RWPE1 (cell line): ENCODE results near the gene ADAMTS14.
"Not testable (repeated sequence)": the region's sequence is repeated elsewhere in the genome, so short reads cannot be mapped to it uniquely, and the experiment has no call there.

ENCODE experiments used
- CTCF ChIA-PET: fragments of 350-600 bp; sonication (Branson Sonifier 250); formaldehyde crosslinking; extraction: SDS; loops from one replicate; lab custom pipeline; 2021; lab: Yijun Ruan, JAX
- POLR2A ChIA-PET: fragments of 400-600 bp; formaldehyde crosslinking; extraction: SDS; loops from one replicate; lab custom pipeline; 2020; ENCODE audit warnings: antibody characterized with exemption; ENCODE audit not compliant: low non-redundant PET; lab: Yijun Ruan, JAX
- DNase-seq: peaks from one replicate; pipeline ENCODE4 v3.0.0; 2012; ENCODE audit warnings: low spot score
- H3K27ac ChIP-seq: fragments of 450-650 bp; 2 replicates; pipeline ENCODE4 v1.5.1; 2017
- TF ChIP-seq, protein P1 (sequence below): fragments of 450-650 bp; conservative IDR thresholded peaks from 2 replicates; pipeline ENCODE4 v1.5.1; 2017; ENCODE audit warnings: low read depth, mild to moderate bottlenecking

Gene ADAMTS14

DNA sequence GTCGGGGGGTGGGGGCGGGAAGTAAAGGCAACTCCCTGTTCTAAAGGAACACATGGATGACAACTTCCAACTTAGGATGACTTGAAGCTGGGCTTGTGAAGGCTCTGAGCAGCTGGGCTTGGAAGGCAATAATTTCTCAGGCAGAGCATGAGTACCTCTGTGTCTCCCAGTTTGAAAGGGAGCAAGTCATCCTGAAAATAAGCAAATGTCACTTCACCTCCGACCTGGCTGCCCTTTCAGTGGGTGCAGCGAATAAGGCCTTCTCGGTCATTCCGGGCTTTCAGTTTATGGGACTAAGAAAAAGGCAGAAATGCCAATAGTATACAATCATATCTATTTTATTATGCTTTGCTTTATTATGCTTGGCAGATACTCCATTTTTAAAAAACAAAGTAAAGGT lies 15.3 kb upstream of the ADAMTS14 start:
- no peak overlapping the region; the same call in 1 of the 2 replicates for H3K27ac ChIP-seq
- CTCF ChIA-PET = interaction anchor here (0.6 kb wide), 1 partner anchor 18 kb away, joined by 4 read pairs; no protein-coding TSS in a partner anchor
- POLR2A ChIA-PET = no interaction called here
- DNase-seq = no peak
- TF ChIP-seq, protein P1, sequence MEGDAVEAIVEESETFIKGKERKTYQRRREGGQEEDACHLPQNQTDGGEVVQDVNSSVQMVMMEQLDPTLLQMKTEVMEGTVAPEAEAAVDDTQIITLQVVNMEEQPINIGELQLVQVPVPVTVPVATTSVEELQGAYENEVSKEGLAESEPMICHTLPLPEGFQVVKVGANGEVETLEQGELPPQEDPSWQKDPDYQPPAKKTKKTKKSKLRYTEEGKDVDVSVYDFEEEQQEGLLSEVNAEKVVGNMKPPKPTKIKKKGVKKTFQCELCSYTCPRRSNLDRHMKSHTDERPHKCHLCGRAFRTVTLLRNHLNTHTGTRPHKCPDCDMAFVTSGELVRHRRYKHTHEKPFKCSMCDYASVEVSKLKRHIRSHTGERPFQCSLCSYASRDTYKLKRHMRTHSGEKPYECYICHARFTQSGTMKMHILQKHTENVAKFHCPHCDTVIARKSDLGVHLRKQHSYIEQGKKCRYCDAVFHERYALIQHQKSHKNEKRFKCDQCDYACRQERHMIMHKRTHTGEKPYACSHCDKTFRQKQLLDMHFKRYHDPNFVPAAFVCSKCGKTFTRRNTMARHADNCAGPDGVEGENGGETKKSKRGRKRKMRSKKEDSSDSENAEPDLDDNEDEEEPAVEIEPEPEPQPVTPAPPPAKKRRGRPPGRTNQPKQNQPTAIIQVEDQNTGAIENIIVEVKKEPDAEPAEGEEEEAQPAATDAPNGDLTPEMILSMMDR = no peak

DNA sequence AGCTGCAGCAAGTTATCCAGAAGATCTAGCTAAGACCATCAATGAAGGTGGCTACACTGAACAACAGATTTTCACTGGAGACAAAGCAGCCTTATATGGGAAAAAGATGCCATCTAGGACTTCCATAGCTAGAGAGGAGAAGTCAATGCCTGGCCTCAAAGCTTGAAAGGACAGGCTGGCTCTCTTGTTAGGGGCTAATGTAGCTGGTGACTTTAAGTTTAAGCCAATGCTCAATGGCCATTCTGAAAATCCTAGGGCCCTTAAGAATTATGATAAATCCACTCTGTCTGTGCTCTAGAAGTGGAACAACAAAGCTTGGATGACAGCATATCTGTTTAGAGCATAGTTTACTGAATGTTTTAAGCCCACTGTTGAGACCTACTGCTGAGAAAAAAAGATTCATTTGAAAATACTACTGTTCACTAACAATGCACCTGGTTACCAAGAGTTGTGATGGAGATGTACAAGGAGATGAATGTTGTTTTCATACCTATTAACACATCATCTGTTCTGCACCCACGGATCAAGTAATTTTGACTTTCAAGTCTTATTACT lies 13.6 kb upstream of the ADAMTS14 start:
- no peak for DNase-seq
- POLR2A ChIA-PET = no interaction called here
- CTCF ChIA-PET = no interaction called here
- H3K27ac ChIP-seq = no peak overlapping the region
- TF ChIP-seq, protein P1 = no peak

DNA sequence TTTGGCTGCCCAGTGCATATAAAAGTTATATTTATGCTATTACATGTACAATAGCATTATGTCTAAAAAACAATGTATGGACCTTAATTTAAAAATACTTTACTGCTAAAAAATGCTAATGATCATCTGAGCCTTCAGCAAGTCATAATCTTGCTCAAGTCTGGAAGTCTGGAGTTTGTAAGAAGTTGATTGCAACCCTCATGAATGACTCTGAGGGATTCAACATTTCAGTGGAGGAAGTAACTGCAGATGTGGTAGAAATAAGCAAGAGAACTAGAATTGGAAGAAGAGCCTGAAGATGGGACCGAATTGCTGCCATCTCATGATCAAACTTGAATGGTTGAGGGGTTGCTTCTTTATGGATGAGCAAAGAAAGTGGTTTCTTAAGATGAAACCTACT lies 13.0 kb upstream of the ADAMTS14 start:
- POLR2A ChIA-PET = no interaction called here
- TF ChIP-seq, protein P1 = no peak
- no peak overlapping the region for H3K27ac ChIP-seq
- CTCF ChIA-PET = no interaction called here
- DNase-seq = no peak

DNA sequence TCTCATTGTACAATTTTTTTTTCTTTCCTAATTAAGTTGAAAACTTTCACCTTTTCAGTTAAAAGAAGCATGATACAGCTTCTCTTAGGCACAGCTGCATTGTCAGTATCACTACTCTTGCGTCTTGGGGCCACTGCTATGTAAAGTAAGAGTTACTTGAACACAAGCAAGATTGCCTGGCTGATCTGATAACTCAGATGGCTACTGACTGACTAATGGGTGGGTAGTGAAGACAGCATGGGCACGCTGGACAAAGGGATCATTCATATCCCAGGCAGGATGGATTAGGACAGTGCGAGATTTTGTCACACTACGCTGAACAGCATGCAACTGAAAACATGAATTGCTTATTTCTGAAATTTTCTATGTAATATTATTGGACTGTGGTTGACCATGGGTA lies 11.6 kb upstream of the ADAMTS14 start:
- no peak overlapping the region for H3K27ac ChIP-seq
- TF ChIP-seq, protein P1 = no peak
- ChIA-PET CTCF (interaction anchor here (0.6 kb wide), 1 partner anchor 424 kb away, joined by 3 read pairs; no protein-coding TSS in a partner anchor), POLR2A (no interaction called here)
- DNase-seq = no peak

DNA sequence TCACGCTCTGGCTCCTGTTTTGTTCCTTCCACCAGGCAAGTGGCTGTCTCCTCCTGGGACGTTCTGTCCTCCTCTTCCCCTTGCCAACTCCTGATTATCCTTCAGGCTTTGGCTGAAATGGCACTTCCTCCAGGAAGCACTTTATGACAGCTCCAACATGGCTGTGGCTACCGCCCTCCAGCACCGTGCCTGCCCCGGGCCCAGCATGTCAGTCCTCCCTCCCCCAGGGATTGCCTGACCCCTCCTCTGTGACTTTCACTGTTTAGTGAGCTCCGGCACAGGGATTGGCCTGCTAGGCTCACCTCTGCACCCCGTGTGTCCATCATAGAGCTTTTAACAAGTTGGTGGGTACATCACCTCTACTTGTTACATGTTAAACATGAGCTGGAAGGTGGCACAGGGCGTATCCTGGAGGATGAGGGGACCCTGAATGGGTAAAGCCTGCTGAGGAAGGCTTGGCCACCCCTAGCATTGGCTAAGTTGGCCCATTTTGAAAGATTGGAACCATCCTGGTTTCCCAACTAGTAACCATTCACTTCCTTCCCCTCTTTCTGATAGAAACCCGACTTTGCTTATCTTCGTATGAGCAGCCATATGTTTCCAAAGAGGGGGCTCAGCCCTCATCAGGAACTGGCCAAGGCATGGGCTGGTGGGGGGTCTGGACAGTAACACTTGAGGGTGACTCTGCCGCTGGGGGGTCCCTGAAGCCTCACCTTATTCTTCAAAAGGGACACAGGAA lies 10.5 kb upstream of the ADAMTS14 start:
- TF ChIP-seq, protein P1 = no peak
- ChIA-PET POLR2A (no interaction called here), CTCF (interaction anchor here (0.6 kb wide), 1 partner anchor 425 kb away, joined by 3 read pairs; no protein-coding TSS in a partner anchor)
- no peak overlapping the region for H3K27ac ChIP-seq
- DNase-seq = no peak

DNA sequence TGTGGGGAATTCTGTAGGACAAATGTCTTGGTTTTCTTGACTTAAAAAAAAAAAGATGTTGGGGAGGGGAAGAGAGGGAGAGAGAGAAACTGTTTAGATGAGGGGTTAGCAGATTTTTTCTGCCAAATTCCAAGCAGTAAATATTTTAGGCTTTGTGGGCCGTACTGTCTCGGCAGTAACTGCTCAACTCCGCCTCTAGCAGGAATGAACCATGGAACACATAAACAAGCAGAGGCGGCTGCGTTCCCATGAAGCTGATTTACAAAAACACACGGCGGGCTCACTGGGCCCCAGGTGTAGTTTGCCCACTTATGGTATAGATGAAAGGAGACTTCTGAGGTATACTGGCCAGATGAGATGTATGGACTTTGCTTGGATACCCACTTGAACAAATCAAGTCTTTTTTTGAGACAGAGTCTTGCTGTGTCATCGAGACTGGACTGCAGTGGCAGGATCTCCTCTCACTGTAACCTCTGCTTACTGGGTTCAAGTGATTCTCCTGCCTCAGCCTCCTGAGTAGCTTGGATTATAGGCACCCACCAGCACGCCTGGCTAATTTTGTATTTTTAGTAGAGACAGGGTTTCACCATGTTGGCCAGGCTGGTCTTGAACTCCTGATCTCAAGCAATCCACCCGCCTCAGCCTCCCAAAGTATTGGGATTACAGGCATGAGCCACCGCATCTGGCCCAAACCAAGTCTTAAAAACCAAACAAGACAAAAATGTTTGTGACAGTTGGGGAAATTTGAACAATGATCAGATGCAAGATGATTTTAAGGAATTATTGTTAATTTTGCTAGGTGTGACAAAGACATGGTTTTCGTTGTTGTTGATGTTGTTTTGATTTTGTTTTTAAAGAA lies 9.7 kb upstream of the ADAMTS14 start:
- H3K27ac ChIP-seq = no peak overlapping the region
- DNase-seq = no peak
- ChIA-PET CTCF (no interaction called here), POLR2A (no interaction called here)
- TF ChIP-seq, protein P1 = no peak

DNA sequence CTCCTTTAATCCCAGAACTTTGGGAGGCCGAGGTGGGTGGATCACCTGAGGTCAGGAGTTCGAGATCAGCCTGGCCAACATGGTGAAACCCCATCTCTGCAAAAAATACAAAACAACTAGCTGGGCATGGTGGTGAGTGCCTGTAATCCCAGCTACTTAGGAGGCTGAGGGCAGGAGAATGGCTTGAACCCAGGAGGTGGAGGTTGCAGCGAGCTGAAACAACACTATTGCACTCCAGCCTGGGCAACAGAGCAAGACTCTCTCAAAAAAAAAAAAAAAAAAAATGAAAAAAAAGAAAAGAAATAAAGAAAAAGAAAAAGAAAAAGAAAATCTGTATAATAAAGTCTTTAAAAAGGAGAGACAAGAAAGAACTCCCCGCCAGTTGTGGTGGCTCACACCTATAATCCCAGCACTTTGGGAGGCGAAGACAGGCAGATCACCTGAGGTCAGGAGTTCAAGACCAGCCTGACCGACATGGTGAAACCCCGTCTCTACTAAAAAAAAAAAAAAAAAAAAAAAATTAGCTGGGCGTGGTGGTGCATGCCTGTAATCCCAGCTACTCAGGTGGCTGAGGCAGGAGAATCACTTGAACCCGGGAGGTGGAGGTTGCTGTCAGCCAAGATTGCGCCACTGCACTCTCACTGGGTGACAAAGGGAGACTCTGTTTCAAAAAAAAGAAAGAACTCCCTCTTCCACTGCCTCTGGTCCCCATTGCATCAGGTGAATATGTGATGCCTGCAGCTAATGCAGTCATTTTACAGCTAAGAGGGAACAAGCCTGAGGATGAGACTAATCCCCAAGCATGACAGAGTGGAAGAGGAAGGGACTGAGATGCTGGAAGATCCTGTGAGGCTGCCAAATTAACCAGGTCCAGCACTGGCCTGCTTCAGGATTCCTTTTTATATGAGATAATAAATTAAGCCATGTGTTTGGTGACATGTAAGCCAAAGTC lies 8.6 kb upstream of the ADAMTS14 start:
- H3K27ac ChIP-seq, DNase-seq, POLR2A ChIA-PET: not testable (repeated sequence)
- CTCF ChIA-PET = interaction anchor here (0.7 kb wide), 1 partner anchor 9 kb away, joined by 3 read pairs; no protein-coding TSS in a partner anchor
